DND-41 (cell line): Measurements from ENCODE around the gene CENPK.
A peak's percentile ranks its signal among the peaks of the same experiment; 100 is the strongest.
"Not testable (repeated sequence)": the region's sequence is repeated elsewhere in the genome, so short reads cannot be mapped to it uniquely, and the experiment has no call there.

Experiments used
- ATAC-seq: fragments of 200-7000 bp; cut with Tn5 transposase; 3 replicates; pipeline ENCODE4 v1.9.1; 2021; ENCODE audit warnings: low read depth; ENCODE audit not compliant: insufficient read depth
- DNase-seq: peaks from one replicate; pipeline ENCODE4 v3.0.0-alpha.2; 2020
- H2AFZ ChIP-seq: 2 replicates; pipeline ENCODE4 v1.6.0; 2012; ENCODE audit warnings: low read depth, low read length
- H3K27ac ChIP-seq: 2 replicates; pipeline ENCODE4 v1.5.1; 2012; ENCODE audit warnings: low read length, inconsistent platforms
- H3K27me3 ChIP-seq: fragments of 200-600 bp; sonication (generic); 2 replicates; pipeline ENCODE4 v1.6.0; 2012; ENCODE audit warnings: low read length, mild to moderate bottlenecking, inconsistent platforms; ENCODE audit not compliant: insufficient read depth, poor library complexity
- H3K36me3 ChIP-seq: 2 replicates; pipeline ENCODE4 v1.5.1; 2012; ENCODE audit warnings: low read length, inconsistent platforms; ENCODE audit not compliant: insufficient read depth
- H3K4me1 ChIP-seq: 2 replicates; pipeline ENCODE4 v1.5.1; 2012; ENCODE audit warnings: mild to moderate bottlenecking, low read length; ENCODE audit not compliant: insufficient read depth
- H3K4me2 ChIP-seq: 2 replicates; pipeline ENCODE4 v1.6.0; 2012; ENCODE audit warnings: mild to moderate bottlenecking, moderate library complexity, low read length, inconsistent platforms; ENCODE audit not compliant: insufficient read depth
- H3K4me3 ChIP-seq, 2 experiments: fragments of 200-600 bp in 1 of 2; shearing (Covaris generic) in 1 of 2; 2 replicates each; pipeline ENCODE4 v1.5.1; 2012 to 2016; ENCODE audit warnings: inconsistent platforms in 2 of 2, low read length in 2 of 2, mild to moderate bottlenecking in 2 of 2, low read depth in 1 of 2, moderate library complexity in 1 of 2
- H3K79me2 ChIP-seq: 2 replicates; pipeline ENCODE4 v1.6.0; 2012; ENCODE audit warnings: low read length, inconsistent platforms; ENCODE audit not compliant: insufficient read depth
- H3K9ac ChIP-seq: 2 replicates; pipeline ENCODE4 v1.6.0; 2012; ENCODE audit warnings: low read depth, mild to moderate bottlenecking, inconsistent platforms, low read length, moderate library complexity
- H3K9me3 ChIP-seq: 2 replicates; pipeline ENCODE4 v1.5.1; 2012; ENCODE audit warnings: low read length, moderate library complexity, mild to moderate bottlenecking, inconsistent platforms; ENCODE audit not compliant: insufficient read depth, severe bottlenecking
- H4K20me1 ChIP-seq: 2 replicates; pipeline ENCODE4 v1.6.0; 2012; ENCODE audit warnings: low read length; ENCODE audit not compliant: insufficient read depth
- EZH2 ChIP-seq: IDR thresholded peaks from 3 replicates; pipeline ENCODE4 v1.6.1; 2012; ENCODE audit warnings: borderline replicate concordance, low read depth, mild to moderate bottlenecking, moderate library complexity, low read length, inconsistent platforms; ENCODE audit not compliant: severe bottlenecking
- TF ChIP-seq, protein P1 (sequence below): IDR thresholded peaks from 2 replicates; pipeline ENCODE4 v1.5.1; 2012; ENCODE audit warnings: borderline replicate concordance, low read length, moderate library complexity, mild to moderate bottlenecking; ENCODE audit not compliant: poor library complexity, severe bottlenecking; ENCODE audit errors: extremely low read depth

CENPK gene

DNA sequence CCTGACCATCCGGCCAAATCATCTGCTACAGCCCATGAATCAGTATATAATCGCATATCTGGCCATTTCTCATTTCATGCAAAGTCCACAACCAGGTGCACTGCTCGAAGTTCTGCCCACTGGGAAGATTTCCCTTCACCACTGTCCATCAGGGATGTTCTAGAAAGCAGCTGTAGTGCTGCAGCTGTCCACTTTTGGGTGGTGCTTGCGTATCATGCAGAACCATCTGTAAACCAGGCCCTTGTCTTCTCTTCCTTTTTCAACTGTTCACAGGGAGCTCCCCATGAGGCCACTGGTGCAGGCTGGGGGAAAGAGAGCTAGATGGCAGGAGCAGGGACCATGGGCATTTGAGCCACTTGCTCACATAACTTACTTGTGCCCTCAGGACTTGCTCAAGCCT is 73.8 kb downstream of the CENPK start:
- Histone ChIP-seq H3K4me1 (no peaks in the 10 kb centered on the region), H3K79me2 (no peaks in the 10 kb centered on the region), H3K9ac (no peak overlapping the region), H3K27me3 (no peaks in the 10 kb centered on the region), H3K27ac (no peak overlapping the region), H3K9me3 (no peaks in the 10 kb centered on the region), H3K4me3 (no peak overlapping the region), H4K20me1 (no peaks in the 10 kb centered on the region), H2AFZ (no peak overlapping the region), H3K4me2 (no peak overlapping the region), H3K36me3 (no peaks in the 10 kb centered on the region)
- DNase-seq (no peak), ATAC-seq (no peak)
- TF ChIP-seq, protein P1, sequence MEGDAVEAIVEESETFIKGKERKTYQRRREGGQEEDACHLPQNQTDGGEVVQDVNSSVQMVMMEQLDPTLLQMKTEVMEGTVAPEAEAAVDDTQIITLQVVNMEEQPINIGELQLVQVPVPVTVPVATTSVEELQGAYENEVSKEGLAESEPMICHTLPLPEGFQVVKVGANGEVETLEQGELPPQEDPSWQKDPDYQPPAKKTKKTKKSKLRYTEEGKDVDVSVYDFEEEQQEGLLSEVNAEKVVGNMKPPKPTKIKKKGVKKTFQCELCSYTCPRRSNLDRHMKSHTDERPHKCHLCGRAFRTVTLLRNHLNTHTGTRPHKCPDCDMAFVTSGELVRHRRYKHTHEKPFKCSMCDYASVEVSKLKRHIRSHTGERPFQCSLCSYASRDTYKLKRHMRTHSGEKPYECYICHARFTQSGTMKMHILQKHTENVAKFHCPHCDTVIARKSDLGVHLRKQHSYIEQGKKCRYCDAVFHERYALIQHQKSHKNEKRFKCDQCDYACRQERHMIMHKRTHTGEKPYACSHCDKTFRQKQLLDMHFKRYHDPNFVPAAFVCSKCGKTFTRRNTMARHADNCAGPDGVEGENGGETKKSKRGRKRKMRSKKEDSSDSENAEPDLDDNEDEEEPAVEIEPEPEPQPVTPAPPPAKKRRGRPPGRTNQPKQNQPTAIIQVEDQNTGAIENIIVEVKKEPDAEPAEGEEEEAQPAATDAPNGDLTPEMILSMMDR: no peak
- TF ChIP-seq EZH2: no peak

DNA sequence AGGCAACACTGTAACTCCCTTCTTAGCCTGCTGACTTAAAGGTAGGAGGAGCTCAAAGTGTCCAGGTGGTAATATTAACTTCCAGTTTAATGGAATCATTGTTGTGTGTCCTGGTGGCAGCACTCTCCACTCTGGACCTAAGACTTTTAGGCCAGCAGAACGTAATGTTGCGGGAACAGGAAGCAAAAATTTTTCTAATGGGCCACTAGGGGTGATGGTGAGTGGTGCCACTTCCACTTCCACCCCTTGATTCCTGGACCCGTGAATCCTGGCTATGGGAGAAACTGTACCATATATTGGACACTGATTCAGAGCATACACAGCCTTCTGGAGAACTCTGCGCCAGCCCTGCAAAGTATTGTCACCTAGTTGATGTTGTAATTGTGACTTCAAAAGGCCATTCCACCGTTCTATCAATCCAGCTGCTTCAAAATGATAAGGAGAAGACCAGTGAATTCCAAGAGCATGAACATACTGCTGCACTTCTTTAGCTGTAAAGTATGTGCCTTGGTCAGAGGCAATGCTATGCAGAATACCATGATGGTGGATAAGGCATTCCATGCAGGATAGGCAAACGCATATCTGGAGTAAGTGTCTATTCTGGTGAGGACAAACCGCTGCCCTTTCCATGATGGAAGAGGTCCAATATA is 74.8 kb downstream of the CENPK start:
- H3K4me1 ChIP-seq, H4K20me1 ChIP-seq, H3K36me3 ChIP-seq, H3K9ac ChIP-seq, ATAC-seq, H3K4me2 ChIP-seq, H3K9me3 ChIP-seq, H3K79me2 ChIP-seq, H2AFZ ChIP-seq, H3K27ac ChIP-seq, H3K27me3 ChIP-seq, DNase-seq, H3K4me3 ChIP-seq: not testable (repeated sequence)
- TF ChIP-seq, protein P1: peak; percentile 19

DNA sequence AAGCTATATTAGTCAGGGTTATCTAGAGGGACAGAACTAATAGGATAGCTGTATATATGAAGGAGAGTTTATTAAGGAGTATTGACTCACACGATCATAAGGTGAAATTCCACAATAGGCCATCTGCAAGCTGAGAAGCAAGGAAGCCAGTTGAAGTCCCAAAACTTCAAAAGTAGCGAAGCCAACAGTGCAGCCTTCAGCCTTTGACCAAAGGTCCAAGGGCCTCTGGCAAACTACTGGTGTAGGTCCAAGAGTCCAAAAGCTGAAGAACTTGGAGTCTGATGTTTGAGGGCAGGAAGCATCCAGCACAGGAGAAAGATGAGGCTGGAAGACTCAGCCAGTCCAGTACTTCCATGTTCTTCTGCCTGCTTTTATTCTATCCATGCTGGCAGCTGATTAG is 76.2 kb downstream of the CENPK start:
- not testable (repeated sequence) for H3K79me2 ChIP-seq, DNase-seq, H3K4me1 ChIP-seq, H3K27me3 ChIP-seq, H4K20me1 ChIP-seq, H3K27ac ChIP-seq, H3K9me3 ChIP-seq, H3K4me2 ChIP-seq, H3K4me3 ChIP-seq, H3K36me3 ChIP-seq, ATAC-seq, H2AFZ ChIP-seq, H3K9ac ChIP-seq

DNA sequence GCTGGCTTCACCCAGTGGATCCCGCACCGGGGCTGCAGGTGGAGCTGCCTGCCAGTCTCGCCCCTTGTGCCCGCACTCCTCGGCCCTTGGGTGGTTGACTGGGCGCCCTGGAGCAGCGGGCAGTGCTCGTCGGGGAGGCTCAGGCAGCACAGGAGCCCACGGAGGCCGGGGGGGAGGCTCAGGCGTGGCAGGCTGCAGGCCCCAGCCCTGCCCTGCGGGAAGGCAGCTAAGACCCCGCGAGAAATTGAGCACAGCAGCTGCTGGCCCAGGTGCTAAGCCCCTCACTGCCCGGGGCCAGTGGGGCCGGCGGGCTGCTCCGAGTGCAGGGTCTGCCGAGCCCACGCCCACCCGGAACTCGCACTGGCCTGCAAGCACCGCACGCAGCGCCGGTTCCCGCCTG is 77.6 kb downstream of the CENPK start:
- H3K36me3 ChIP-seq: no peaks in the 10 kb centered on the region
- ATAC-seq: no peak

More for the DNA sequence above, 77.6 kb downstream of the CENPK start:
- H3K79me2 ChIP-seq: no peaks in the 10 kb centered on the region
- no peak overlapping the region for H3K27ac ChIP-seq
- no peak overlapping the region for H3K9ac ChIP-seq
- H4K20me1 ChIP-seq: no peaks in the 10 kb centered on the region
- peaks cover 3% of the 10 kb centered on the region for H3K27me3 ChIP-seq
- no peak overlapping the region for H3K4me3 ChIP-seq
- TF ChIP-seq, protein P1: no peak
- no peak for TF ChIP-seq EZH2
- H3K4me1 ChIP-seq: peaks cover 22% of the 10 kb centered on the region
- no peak for DNase-seq
- no peaks in the 10 kb centered on the region for H3K9me3 ChIP-seq
- no peak overlapping the region for H2AFZ ChIP-seq
- H3K4me2 ChIP-seq: no peak overlapping the region
